Lower leg skin (tissue), 4 donors: ENCODE results near the gene PTPRT. TPM values are rescaled to one million over a fixed set of nuclear protein-coding genes. Genes with fewer than 3 reads are reported as not detected.

Experiments
- DNase-seq, 2 donors: peaks; one replicate each; pipeline ENCODE4 v3.0.0-alpha.2; 2019; ENCODE audit warnings: low spot score in 2 of 2
- H3K4me3 ChIP-seq: fragments of 200-600 bp; sonication (generic); 2 replicates; pipeline ENCODE4 v1.5.1; 2017; ENCODE audit warnings: mild to moderate bottlenecking, low read depth; ENCODE audit not compliant: poor library complexity, severe bottlenecking
- CTCF ChIP-seq, 3 donors: fragments of 450-650 bp; IDR thresholded peaks; one replicate each; pipeline ENCODE4 v1.5.1; 2016; ENCODE audit warnings: antibody characterized with exemption in 3 of 3, mild to moderate bottlenecking in 3 of 3, moderate library complexity in 2 of 3
- POLR2A ChIP-seq, 2 donors: fragments of 450-650 bp; IDR thresholded peaks; one replicate each; pipeline ENCODE4 v1.6.1; 2016 to 2017; ENCODE audit warnings: antibody characterized with exemption in 2 of 2, mild to moderate bottlenecking in 1 of 2, moderate library complexity in 1 of 2
- WGBS, 2 donors: methylation state at CpG; one replicate each; pipeline ENCODE4 v1.1.5; 2018; 5-methylcytosine and 5-hydroxymethylcytosine counted together
- intact Hi-C: fragments of 100-400 bp; cut with DNase I; formaldehyde crosslinking; loops from one replicate; pipeline ENCODE4 v1.15.0; 2023; ENCODE audit warnings: low total_unique reads
- total RNA-seq, 4 donors: library from RNA; depleted of rRNA; stranded (reverse); fragments of >200 nt; gene quantifications; one replicate each; pipeline ENCODE4 v1.1.0, GENCODE V29; 2016

PTPRT gene
- total RNA-seq, 4 donors from 2014 or later: 0.34 to 1.4 (median 0.95) TPM

- DNase-seq: peak in 1 of 2 donors; percentile 70
- WGBS, 2 donors: 42 to 62% methylated on average over 5 of the region's 5 CpGs
- intact Hi-C loops: no loop called here
- H3K4me3 ChIP-seq: no peak overlapping the region
- TF ChIP-seq POLR2A (IDR thresholded peaks at IDR 0.05): no peak
Measured at GRCh38 chr20:42734660-42735368, 454.9 kb downstream of the PTPRT start.

GRCh38 chr20:42721923-42722322 is 467.8 kb downstream of the PTPRT start:
- DNase-seq: no peak
- WGBS, 2 donors: 16 to 22% methylated on average over 2 of the region's 2 CpGs
- intact Hi-C loops: no loop called here
- no peak overlapping the region for H3K4me3 ChIP-seq
- TF ChIP-seq CTCF (IDR thresholded peaks at IDR 0.05): no peak
- no peak for TF ChIP-seq POLR2A (IDR thresholded peaks at IDR 0.05)

GRCh38 chr20:42714298-42715141 is 475.2 kb downstream of the PTPRT start:
- no peak for DNase-seq
- WGBS, 2 donors: 36 to 39% methylated on average over 5 of the region's 5 CpGs
- intact Hi-C loops: no loop called here
- no peak overlapping the region for H3K4me3 ChIP-seq
- TF ChIP-seq CTCF (IDR thresholded peaks at IDR 0.05) (no peak), POLR2A (IDR thresholded peaks at IDR 0.05) (no peak)

DNA sequence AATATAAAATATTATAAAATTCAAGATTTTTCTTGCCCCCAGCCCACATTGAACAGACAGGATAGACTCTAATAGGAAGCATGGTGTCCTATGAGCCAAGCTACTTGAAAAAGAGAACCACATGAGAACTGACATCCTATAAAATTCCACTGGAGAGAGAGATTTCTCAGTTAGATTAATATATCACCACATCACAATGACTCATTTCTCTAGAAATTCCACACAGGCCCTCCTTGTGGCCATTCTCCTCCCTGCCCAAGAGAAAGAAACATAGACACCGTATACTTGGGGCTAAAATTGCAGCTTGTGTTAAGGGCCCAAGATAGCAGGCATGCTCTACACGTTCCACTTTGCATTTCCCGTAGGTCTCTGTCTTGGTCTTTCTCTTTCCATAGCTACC is 481.4 kb downstream of the PTPRT start:
- WGBS, 2 donors: 85 to 95% methylated on average over 3 of the region's 3 CpGs
- DNase-seq: no peak
- intact Hi-C loops: no loop called here
- TF ChIP-seq CTCF (IDR thresholded peaks at IDR 0.05) (no peak), POLR2A (IDR thresholded peaks at IDR 0.05) (no peak)
- no peak overlapping the region for H3K4me3 ChIP-seq

GRCh38 chr20:42706759-42707158 is 482.9 kb downstream of the PTPRT start:
- TF ChIP-seq POLR2A (IDR thresholded peaks at IDR 0.05): no peak
- TF ChIP-seq CTCF (IDR thresholded peaks at IDR 0.05): no peak

GRCh38 chr20:42705550-42705949 is 484.2 kb downstream of the PTPRT start:
- DNase-seq: no peak
- intact Hi-C loops: no loop called here
- TF ChIP-seq POLR2A (IDR thresholded peaks at IDR 0.05) (no peak), CTCF (IDR thresholded peaks at IDR 0.05) (no peak)
- no peak overlapping the region for H3K4me3 ChIP-seq

More at GRCh38 chr20:42706759-42707158, 482.9 kb downstream of the PTPRT start:
- WGBS, 2 donors: 36 to 40% methylated on average over 1 of the region's 1 CpG
- H3K4me3 ChIP-seq: no peak overlapping the region
- no peak for DNase-seq
- intact Hi-C loops: no loop called here
